ENCODE measurements around the gene SLC9A1. TPM values are rescaled to one million over a fixed set of nuclear protein-coding genes. Genes with fewer than 3 reads are reported as not detected.
A peak's percentile ranks its signal among the peaks of the same experiment; 100 is the strongest.

The SLC9A1 gene
- total RNA-seq, 1 experiment from 2014 or later = 16.6 TPM

GRCh38 chr1:27152004-27152828 lies 2.7 kb downstream of the SLC9A1 start:
- DNase-seq (ENCODE audit: extremely low read depth, low read depth) = no peak

GRCh38 chr1:27150641-27151040 lies 4.3 kb downstream of the SLC9A1 start:
- no peak for DNase-seq (ENCODE audit: extremely low read depth, low read depth)

- no peak for DNase-seq (ENCODE audit: extremely low read depth, low read depth)
These were observed 4.7 kb downstream of the SLC9A1 start for GRCh38 chr1:27150183-27150582.

- no peak for DNase-seq (ENCODE audit: extremely low read depth, low read depth)
These were observed 5.2 kb downstream of the SLC9A1 start for GRCh38 chr1:27149762-27150113.

GRCh38 chr1:27149084-27149761 lies 5.7 kb downstream of the SLC9A1 start:
- DNase-seq (ENCODE audit: extremely low read depth, low read depth) = no peak

DNA sequence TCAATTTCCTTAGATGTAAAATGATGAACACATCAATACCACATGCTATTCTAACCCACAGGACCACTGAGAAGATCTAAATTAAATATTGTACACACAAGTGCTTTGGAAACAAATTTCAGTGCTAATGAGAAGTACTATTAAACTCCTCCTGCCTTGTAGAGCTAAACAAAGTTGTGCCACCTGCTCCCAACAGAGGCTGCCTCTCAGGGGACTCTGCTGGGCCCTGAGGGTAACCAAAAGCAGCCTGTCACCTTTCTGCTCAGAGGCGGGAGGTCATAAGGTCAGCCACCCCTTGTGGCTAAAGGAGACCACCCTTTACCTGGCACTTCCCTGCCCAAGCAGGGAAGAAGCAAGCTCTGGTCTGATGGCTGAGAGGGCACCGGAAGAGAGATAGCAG lies 6.3 kb downstream of the SLC9A1 start:
- DNase-seq (ENCODE audit: extremely low read depth, low read depth) = no peak

- DNase-seq (ENCODE audit: extremely low read depth, low read depth) = no peak
These were observed 6.9 kb downstream of the SLC9A1 start for GRCh38 chr1:27147842-27148518.

GRCh38 chr1:27145934-27146354 lies 9.0 kb downstream of the SLC9A1 start:
- peak; percentile 33 for DNase-seq (ENCODE audit: extremely low read depth, low read depth)

GRCh38 chr1:27144920-27145661 lies 9.8 kb downstream of the SLC9A1 start:
- peak; percentile 42 for DNase-seq (ENCODE audit: extremely low read depth, low read depth)

- no peak for DNase-seq (ENCODE audit: extremely low read depth, low read depth)
These were observed 10.7 kb downstream of the SLC9A1 start for GRCh38 chr1:27144049-27144748.

DNA sequence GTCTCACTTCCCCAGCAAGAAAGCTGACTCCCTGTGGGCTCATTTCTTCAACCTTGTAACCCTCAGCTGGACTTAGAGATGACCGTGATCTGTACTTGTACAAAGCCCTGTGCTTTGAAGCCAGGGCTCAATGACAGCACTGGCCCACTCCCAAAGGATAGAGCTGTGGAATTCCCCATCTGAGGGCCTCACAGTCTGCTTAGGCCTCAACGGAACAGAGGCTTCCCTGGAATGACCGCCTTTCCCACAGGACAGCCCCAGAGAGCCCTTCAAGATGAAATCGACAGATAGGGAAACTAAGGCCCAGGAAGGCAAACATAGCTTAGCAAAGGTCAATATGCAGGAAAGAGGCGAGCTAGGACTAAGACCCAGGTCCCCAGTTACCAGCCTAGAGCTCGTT lies 11.5 kb downstream of the SLC9A1 start:
- DNase-seq (ENCODE audit: extremely low read depth, low read depth) = no peak

GRCh38 chr1:27142464-27142863 lies 12.5 kb downstream of the SLC9A1 start:
- DNase-seq (ENCODE audit: extremely low read depth, low read depth) = no peak

GRCh38 chr1:27141266-27142003 lies 13.5 kb downstream of the SLC9A1 start:
- DNase-seq (ENCODE audit: extremely low read depth, low read depth) = no peak

DNA sequence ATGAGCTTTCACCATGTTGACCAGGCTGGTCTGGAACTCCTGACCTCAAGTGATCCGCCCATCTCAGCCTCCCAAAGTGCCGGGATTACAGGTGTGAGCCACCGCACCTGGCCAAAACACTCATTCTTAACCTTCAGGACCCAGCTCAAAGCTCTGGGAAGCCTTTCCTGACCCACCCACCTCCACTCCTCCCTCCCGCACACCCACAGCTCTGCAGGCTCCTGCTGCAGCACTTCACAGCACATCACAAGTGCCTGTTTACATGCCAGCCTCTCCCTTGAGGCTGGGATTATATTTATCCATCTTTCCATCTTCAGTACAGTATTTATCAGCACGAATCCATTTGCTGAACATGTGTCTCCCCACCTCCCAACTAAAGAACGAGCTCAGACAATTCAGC lies 14.9 kb downstream of the SLC9A1 start:
- DNase-seq (ENCODE audit: extremely low read depth, low read depth) = no peak

GRCh38 chr1:27138927-27139326 lies 16.0 kb downstream of the SLC9A1 start:
- no peak for DNase-seq (ENCODE audit: extremely low read depth, low read depth)

- no peak for DNase-seq (ENCODE audit: extremely low read depth, low read depth)
These were observed 16.6 kb downstream of the SLC9A1 start for GRCh38 chr1:27138368-27138767.

- DNase-seq (ENCODE audit: extremely low read depth, low read depth) = no peak
These were observed 17.3 kb downstream of the SLC9A1 start for GRCh38 chr1:27137544-27138075.

- no peak for DNase-seq (ENCODE audit: extremely low read depth, low read depth)
These were observed 17.9 kb downstream of the SLC9A1 start for GRCh38 chr1:27136998-27137542.

GRCh38 chr1:27136236-27136551 lies 18.7 kb downstream of the SLC9A1 start:
- DNase-seq (ENCODE audit: extremely low read depth, low read depth) = no peak
